Activated CD4-positive, alpha-beta T cell treated with anti-CD3 and anti-CD28 coated beads for 48 hours (primary cell): ENCODE measurements around the gene SPRY1.

Experiments used
- DNase-seq: peaks from one replicate; pipeline ENCODE4 v3.0.0-alpha.2; 2020

SPRY1 gene

DNA sequence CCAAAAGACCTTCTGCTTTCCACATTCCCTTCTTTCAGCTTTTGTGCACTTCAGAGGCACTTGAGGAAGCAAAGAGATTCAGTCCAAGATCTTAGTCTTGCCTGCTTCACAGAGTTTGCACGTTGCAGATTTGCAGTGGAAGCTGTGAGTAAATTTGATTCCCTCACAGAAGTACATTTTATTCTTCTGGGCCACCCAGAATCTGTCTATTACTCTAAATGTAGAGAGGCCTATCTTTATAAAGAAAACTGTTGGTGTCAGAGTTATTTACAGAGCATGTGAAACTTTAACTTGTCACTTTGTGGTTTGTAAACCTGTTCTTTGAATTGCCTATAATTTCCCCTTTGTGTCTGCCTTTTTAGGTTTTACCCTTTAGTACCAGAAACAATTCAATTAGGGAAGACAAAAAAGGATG is 15.5 kb downstream of the SPRY1 start:
- no peak for DNase-seq

DNA sequence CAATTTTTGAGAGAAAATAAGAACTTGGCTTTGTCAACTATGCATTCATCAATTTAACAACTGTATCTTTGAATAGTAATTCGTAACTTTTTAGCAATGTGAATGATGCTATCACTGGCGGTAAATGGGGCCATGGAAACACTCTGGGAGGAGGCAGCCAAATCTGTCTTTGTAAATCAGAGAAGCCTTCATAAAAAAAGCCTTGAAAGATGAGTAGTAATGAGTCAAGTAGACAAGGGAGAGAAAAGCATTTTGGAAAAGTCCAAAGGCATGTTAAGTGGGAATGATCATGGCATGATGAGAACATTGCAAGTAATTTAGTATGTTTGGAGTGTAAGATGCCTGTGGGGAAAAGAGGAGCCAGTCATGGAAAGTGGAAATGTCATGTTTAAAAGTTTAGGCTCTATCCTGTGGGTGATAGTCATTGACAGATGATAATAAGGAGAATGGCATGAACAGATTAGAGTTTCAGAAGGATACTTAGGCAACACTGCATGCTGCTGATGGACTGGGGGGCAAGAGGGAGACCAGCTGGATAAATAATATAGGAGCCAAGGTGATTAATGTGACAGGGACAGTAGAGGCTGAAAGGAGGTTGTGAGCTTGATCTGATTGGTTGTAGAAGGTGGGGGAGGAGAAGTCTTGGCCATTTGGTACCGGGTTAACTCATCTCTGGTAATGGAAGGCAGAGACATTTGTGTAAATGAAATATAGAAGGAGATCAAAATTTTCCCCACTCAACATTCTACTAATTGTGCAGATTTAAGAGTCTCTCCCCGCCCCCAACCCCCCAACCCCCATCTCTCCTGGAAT is 16.3 kb downstream of the SPRY1 start:
- no peak for DNase-seq

DNA sequence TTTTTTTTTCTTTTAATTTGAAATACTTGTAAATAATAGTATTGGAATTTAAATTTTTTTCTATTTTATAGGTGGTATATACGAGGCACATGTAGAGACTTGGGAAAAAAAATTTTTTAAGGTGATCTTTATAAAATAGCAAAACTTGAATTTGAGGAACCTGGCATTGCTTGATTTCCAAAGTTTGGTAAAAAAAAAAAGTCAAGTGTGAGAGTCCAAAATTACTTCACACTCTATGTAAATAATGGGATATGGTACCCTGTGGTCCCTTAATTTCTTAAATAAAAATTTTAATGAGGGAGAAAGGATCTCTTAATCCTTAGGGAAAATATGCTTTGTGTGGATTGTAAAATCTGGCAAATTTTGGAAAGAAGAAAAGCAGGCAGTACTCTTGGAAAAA is 19.0 kb downstream of the SPRY1 start:
- no peak for DNase-seq

DNA sequence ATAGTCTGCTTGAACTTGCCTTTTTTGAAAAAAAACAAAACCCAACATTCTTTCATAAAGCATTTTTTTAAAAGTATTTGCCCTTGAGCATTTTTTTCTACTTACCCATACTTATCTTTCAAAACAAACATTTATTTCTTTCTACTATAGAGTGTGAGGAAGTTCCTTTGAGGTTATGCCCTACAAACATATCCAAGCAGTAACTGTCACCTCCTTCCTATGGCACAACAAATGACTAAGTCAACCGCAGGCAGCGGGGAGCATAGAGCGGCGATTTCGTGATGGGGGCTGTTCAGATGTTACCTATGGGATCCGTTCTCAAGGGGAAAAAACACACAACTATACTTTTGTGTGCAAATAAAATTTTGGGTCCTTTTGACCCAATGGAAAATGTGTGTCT is 19.4 kb downstream of the SPRY1 start:
- DNase-seq, result peak; percentile 63

DNA sequence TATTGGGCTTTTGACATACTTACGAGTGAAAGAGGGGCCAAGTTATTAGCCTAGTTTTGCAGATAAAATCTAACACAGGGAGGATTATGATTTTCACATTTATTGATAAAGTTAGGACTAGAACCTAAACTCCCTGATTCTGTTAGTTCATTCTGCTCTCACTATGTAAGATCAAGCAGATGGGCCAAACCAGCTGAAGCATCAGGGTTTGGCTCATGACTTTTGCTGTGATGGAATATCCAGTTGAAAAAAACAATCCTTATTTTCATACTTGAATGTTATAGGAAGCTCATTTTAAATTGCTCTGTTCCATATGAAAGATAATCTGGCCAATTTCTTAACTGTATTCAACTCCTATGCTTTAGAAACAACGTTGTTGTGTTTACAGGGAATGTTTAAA is 21.2 kb downstream of the SPRY1 start:
- DNase-seq, result no peak

DNA sequence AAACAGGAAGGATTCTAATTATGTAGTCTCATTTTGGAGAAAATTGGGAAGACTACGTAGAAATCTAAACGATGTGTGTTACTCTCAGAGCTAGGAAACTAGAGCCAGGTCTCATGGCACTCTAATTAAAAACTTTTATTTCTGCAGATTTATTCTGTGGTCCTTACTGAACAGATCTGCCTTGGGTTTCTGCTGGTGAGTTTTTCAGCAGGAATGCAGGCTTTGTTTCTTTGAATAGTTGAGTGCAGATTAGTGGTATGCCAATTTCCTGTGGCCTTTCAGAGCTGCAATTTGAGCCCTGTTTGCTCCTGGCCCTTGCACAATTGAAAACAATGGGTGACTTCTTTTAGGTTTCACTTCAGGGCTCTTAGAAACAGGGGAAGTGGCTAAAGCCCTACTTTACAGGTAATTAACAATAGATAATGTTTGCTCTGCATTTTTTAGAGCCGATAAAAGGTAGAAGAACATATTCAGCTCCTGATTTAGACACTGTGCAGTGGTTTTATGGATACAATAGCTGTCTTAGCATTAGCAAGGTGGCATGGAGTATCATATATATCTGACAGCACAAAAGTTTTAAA is 21.8 kb downstream of the SPRY1 start:
- no peak for DNase-seq

DNA sequence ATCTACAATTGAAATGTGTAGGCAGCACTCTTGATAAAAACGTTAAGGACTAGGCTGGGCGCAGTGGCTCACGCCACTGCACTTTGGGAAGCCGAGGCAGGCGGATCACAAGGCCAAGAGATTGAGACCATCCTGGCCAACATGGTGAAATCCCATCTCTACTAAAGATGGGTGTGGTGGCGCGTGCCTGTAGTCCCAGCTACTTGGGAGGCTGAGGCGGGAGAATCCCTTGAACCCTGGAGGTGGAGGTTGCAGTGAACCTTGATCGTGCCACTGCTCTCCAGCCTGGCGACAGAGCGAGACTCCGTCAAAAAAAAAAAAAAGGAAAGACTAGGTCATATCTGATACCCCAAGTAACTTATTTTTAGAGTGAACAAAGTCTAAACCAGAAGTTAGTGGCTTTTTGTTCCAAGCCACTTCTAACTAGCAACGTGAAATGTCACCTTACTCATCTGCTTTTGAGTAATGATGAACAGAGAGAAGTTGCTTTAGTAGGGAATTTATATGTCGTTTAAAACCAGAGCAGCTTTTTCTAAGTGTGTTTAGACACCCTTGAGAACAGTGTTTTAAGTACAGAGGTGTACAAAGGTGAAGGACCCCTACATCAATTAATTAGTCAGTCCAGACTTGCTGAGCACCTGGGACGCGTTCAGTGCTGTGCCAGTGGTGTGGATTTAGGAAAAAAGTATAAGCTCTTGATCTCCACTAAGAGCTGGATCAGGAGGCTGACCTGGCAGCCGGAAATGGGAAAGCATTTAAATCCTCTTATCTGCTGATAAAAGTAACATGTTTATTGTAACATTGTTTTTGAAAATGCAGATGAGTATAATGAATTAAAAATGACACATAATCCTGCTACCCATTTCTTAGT is 23.5 kb downstream of the SPRY1 start:
- DNase-seq, result no peak

DNA sequence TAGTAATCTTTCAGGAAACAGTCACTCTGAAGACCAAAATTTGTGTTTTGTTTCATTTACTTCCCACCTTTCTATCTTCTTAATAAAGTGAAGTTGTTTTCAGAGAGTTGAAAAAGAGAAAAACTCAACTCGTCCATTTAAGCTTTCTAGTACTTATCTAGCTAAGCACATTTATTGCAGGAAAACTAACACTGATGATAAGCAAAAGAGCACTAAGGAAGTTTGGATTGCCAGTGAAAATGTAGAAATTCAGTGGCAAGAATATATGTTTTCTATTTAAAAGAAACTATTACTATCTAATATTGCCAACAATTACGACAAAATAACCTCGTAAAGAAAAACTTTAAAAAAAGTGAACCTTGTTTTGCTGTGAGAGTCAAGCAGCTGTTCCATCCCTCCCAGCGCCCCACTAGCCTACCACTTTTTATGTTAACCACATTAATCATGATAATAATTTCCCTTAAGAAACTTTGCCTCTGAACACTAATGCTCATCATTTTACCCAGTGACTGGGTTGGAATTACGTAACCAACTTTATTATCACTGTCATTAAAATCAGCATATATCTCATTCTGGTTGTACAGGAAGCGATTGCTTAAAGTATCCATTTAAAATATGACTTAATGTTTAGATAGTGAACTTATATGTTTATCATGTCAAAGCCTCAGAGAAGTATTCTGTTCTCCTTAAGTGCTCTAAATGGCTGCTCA is 24.8 kb downstream of the SPRY1 start:
- DNase-seq, result no peak

DNA sequence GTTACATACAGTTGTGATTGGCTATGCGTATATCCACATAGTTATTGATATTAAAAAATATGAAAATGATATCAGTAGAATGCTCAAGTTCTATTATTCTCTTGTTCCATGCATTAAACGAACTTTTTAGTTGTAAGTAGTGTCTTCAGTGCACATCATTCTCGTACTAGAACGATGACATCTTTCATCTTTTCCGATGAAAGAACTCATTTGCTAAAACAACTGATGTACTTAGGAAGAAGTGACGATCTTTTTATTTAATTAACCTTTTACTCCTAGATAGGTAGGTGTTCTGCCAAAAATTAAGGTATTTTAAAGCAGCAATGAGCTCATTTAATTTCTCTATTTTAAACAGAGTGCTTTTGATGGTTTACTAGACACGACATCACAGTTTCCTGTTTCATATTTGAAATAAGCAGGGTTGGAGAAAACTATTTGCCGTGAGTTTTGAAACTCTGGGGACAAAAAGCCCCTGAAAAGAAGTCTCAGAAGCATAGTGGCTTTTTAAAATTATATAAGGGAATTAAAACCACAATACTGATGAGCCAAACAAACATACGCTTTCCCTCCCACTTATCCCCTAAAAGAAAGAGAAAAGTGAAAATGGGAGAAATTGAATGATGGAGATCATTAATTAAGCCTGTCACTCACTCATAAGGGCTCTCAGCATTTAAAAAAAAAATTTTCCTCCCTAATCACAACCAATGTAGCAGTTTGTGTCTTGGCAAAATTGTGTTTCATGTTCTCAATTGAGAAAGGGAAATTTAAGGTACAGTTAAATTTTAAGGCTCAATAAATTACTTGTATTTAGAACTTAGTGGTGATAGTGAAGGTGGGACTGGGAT is 25.6 kb downstream of the SPRY1 start:
- DNase-seq, result no peak

DNA sequence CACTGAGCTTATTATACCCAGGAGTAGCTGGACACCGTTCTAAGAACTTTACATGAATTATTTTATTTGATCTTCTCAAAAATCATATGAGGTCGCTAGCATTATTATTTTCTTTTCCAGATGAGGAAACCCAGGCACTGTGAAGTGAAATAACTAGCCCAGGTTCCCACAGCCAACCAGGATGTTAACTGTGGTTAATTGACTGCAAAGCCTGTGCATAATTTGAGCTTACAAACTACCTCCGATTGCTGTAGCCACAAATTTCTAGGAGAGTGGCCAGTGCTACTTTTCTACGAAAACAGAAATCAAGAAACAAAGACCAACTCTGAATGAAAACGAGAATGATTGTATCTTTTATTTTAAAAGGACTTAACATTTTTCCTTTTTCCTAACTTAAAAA is 27.2 kb downstream of the SPRY1 start:
- no peak for DNase-seq

DNA sequence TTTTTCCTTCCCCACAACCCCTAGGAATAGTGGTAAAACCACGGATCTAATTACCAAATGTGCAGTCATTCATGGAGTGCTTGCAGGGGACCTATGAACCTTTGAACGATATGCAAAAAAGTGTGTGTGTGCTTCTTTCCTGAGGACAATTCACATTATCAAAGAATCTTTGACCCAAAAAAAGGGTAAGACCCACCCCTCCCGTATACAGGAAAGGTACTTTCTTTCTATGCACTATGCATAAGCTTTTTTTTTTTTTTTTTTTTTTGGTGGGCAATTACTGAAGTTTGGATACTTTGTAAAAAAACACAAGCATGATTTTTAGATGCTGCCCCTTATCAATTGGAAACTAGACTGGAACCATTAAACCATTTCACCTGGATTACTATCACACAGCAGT is 31.4 kb downstream of the SPRY1 start:
- no peak for DNase-seq

DNA sequence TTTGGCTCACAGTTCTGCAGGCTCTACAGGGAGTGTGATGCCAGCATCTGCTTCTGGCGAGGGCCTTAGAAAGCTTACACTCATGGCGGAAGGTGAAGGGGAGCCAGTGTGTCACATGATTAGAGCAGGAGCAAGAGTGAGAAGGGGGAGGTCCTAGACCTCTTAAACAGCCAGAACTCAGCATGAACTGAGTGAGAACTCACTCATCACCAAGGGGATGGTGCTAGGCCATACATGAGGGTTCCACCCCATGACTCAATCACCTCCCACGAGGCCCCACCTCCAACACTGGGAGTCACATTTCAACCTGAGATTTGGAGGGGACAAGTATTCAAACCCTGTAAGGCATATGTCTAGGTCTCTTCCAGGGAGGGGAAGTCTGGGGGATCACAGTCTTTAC is 33.4 kb downstream of the SPRY1 start:
- peak; percentile 44 for DNase-seq

DNA sequence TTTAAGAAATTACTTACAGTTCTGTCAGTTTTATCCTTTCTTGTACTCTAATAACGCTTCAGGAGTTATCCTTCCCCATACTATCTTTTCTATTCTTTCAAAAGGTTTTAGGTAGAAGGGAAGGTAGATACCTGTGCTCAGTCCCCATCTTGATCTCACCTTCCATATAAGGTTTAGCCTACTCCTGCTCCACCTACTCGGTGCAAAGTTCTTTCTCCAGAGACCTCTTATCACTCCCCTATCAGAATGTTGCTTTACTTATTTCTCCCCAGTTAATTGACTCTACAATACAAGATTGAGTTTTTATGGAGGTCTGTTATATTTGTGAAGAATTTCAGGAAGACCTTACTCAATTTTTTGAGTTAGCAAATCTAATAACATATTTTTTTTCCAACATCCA is 33.9 kb downstream of the SPRY1 start:
- no peak for DNase-seq

DNA sequence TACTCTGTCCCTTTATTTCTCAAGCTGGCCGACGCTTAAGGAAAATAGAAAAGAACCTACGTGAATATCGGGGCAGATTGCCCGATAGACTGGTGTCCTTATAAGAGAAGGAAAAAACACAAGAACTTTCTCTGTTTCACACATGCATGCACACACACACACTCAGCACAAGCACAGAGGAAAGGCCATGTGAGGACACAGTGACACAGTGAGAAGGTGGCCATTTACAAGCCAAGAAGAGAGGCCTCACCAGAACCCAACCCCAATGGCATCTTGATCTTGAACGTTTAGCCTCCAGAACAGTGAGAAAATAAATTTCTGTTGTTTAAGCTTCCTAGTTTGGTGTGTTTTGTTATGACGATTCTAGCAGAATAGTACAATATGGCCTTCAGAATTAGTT is 37.0 kb downstream of the SPRY1 start:
- no peak for DNase-seq

DNA sequence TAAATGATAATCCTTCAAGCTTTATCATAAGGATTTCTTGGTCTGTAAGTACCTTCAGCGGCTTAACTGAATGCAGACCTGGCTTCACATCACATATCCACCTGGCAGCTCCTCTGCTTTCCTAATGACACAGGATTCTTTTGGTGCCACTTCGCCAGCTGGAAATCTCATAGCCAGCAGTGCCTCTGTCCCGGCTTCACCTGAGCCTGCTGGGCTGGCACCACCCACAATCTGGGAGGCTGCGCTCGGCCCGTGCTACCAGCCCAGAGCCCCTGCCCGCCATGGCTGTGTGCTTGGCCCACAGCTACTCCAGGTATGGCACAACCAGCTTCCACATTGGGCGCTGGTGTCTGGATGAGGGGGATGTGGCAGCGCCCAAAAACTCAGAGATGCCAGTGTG is 37.4 kb downstream of the SPRY1 start:
- DNase-seq, result no peak

DNA sequence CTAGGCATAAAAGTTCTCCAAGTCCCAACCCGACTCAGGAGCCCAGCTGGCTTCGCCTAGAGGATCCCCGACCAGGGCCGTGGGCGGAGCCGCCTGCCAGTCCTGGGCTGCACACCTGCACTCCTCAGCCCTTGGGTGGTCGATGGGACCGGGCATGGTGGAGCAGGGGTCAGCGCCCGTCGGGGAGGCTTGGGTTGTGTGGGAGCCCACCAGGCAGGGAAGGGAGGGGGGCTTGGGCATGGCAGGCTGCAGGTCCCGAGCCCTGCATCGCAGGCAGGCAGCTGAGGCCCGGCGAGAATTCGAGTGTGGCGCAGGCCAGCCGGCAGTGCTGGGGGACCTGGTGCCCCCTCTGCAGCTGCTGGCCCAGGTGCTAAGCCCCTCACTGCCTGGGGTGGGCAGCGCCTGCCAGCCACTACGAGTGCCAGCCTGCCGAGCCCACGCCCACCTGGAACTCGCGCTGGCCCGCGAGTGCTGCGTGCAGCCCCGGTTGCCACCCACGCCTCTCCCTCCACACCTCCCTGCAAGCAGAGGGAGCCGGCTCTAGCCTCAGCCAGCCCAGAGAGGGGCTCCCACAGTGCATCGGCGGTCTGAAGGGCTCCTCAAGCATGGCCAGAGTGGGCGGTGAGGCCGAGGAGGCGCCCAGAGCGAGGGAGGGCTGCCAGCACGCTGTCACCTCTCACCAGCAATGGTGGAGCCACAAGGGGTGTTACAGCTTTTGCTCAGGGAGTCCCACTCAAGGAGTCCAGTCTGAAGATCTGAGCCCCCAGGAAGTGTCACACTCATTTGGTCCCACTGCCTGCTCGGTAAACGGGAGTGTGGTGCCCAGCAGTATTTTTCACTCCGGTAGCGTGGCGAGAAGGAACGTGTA is 38.9 kb downstream of the SPRY1 start:
- no peak for DNase-seq

DNA sequence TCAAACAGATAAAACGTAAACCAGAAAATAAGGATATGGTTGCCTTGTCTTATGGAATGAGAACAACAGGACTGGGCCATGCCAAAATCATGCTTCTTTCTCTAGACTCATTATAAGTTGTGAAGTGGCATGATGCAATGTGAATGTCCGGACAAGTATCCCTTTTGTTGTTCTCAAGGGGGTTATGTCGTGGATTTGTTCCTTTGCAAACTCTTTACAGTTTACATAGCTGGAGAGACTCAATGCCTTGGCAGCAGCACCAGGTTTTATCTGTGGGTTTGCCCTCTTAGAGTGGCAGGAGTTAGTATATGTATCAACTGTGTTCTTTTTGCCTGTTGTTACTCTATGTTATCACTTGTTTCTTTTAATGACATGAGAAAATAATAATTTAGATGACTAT is 41.4 kb downstream of the SPRY1 start:
- DNase-seq, result no peak

DNA sequence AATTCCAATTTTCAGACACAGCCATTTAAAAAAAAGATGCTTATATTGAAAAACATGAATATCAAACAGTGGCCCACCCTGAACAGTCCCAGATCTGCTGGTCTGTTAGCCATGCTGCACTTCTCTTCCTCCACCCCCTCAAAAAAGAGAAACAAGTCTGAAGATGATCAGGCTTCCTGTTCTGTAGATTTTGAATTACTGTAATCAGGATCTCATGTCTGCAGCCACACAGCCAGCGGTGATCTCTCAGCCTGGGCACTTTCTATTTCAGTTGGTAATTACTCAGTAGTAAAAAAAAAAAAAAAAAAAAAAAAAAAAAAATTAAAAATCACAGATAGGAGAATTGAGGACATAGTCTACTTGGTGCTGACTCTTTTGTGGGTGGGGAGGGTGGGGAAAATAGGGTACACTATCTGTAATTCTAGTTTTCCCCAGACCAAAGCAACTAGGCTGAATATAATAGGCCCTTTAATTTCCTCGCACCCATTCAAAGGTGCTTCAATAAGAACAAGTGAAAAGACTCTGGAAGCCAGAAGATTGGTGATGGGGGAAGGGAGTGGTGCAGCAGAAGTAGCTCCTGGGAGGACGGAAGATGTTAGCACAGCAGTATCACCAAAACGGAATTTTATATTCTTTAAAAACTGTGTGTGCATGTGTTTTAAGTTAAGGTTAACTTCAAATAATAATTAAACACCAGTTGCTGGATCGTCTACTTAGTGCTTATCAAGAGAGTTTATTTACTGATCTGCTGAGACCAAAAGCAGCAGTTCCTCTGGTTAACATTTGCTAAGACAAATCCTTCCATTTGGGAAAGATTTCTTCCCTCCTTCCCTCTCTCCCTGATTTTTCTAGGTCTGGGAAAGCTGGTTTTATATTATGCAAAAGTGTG is 47.0 kb downstream of the SPRY1 start:
- peak; percentile 51 for DNase-seq

DNA sequence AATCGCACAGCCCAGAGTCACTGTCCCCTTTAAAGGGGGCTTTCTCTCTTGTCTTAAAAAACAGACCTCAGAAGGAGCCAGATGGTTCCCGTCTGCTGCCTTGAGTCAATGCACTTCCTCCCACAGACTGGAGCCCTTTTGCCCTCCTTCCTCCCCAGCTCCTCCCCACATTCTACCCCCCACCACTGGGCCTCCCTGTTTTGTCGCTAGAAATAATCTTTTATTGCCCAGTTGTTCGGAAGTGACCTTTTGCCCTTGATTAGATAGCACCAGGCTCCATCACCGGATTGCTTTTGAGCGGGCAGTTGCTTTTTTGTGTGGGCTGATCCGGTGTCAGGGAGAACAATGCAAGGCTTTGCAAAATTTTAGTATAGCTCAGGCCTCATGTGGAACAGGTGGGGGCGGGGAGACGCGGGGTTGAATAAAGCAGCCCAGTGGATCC is 47.7 kb downstream of the SPRY1 start:
- DNase-seq, result peak; percentile 41

DNA sequence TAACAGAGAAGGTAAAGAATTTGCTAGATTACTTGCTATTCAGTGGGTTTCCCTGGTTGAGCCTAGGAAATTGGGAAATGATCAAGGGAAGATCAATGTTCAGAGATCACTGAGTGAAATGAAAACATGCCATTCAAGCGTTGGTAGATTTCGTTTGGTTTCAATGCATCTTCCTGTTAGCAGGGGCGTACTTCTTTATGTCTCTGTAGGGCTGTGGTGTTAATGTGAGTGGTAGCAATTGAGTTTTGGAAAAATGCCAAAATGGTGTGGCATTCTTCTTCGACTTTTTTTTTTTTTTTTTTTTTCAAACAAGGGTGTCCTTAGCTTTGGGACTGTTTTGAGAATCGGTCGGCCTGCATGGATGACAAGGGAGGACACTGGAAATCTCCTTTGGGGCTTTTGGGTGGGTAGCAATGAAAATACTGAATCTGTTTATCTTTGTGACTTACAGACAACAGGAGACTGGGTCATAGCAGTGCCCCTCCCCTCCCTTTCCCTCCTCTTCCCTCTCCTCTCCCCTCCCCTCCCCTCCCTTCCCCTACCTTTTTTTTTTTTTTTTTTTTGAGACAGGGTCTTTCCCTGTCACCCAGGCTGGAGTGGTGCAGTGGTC is 50.4 kb downstream of the SPRY1 start:
- DNase-seq, result no peak
